ENCODE data around the gene C11orf97. TPM values are rescaled to one million over a fixed set of nuclear protein-coding genes. Genes with fewer than 3 reads are reported as not detected.

C11orf97 gene
- total and polyA plus RNA-seq, 9 of the 15 experiments (the other 6 are each of a cell fraction or from before 2014, with no cell fraction given): not detected

DNA sequence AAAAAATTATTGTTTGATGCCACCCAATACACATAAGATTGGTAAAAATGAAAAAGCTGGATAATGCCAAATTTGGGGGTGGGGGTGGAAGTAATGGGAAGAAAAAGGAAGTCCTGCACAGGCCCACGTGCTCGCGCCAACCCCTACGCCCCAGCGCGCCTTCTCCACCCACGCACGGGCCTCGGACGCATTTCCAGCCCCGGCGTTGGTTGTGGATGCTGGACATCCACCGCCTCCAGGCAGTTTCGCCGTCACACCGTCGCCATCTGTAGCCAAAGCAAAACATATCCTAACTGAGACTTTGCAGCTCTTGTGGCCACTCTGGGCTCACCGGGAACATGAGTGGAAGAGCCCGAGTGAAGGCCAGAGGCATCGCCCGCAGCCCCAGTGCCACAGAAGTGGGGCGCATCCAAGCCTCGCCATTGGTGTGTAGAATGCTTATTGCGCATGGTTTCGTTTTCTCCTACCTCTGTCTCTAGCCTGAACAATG, 55.0 kb downstream of the C11orf97 start, which contains the start of gene PIWIL4 (continued):
- TF ChIP-seq LEF1 (IDR thresholded peaks at IDR 0.05) (no peak), ZBTB7A (IDR thresholded peaks at IDR 0.05; ENCODE audit: borderline replicate concordance, control insufficient read depth, low read depth, low read length) (no peak), UBTF (IDR thresholded peaks at IDR 0.05; ENCODE audit: borderline replicate concordance in 1 of 2, low read depth in 2 of 2, low read length in 2 of 2) (no peak), TRIM24 (IDR thresholded peaks at IDR 0.05) (0 out of 4 replicates have a peak, but pooled peaks of 1 of the 2 experiments have one; percentile 23), TGIF2 (CRISPR knock-in tag; IDR thresholded peaks at IDR 0.05) (no peak), XRCC4 (IDR thresholded peaks at IDR 0.05; ENCODE audit: extremely low read depth, insufficient read depth, insufficient read length) (no peak), ELF4 (CRISPR knock-in tag; IDR thresholded peaks at IDR 0.05) (no peak), PCBP2 (IDR thresholded peaks at IDR 0.05; ENCODE audit: low read depth, low read length, poor library complexity, severe bottlenecking) (no peak), ZFPM2 (CRISPR knock-in tag; IDR thresholded peaks at IDR 0.05) (no peak), ZNF224 (CRISPR knock-in tag; IDR thresholded peaks at IDR 0.05) (no peak), ZKSCAN1 (IDR thresholded peaks at IDR 0.05; ENCODE audit: low read depth, low read length) (no peak), NCOR1 (IDR thresholded peaks at IDR 0.05) (no peak), IRF9 (tag; IDR thresholded peaks at IDR 0.05) (no peak), ATF7 (IDR thresholded peaks at IDR 0.05) (peak; percentile 23; the same call in 1 of the 2 replicates), MTA1 (IDR thresholded peaks at IDR 0.05; ENCODE audit: borderline replicate concordance) (0 out of 2 replicates have a peak, but pooled peaks have one; percentile 46), SAFB (IDR thresholded peaks at IDR 0.05; ENCODE audit: borderline replicate concordance, low read depth, low read length) (no peak)
- TF ChIP-seq, protein P1, sequence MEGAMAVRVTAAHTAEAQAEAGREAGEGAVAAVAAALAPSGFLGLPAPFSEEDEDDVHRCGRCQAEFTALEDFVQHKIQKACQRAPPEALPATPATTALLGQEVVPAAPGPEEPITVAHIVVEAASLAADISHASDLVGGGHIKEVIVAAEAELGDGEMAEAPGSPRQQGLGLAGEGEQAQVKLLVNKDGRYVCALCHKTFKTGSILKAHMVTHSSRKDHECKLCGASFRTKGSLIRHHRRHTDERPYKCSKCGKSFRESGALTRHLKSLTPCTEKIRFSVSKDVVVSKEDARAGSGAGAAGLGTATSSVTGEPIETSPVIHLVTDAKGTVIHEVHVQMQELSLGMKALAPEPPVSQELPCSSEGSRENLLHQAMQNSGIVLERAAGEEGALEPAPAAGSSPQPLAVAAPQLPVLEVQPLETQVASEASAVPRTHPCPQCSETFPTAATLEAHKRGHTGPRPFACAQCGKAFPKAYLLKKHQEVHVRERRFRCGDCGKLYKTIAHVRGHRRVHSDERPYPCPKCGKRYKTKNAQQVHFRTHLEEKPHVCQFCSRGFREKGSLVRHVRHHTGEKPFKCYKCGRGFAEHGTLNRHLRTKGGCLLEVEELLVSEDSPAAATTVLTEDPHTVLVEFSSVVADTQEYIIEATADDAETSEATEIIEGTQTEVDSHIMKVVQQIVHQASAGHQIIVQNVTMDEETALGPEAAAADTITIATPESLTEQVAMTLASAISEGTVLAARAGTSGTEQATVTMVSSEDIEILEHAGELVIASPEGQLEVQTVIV (CRISPR knock-in tag; IDR thresholded peaks at IDR 0.05; ENCODE audit: borderline replicate concordance): no peak
- TF ChIP-seq, protein P2, sequence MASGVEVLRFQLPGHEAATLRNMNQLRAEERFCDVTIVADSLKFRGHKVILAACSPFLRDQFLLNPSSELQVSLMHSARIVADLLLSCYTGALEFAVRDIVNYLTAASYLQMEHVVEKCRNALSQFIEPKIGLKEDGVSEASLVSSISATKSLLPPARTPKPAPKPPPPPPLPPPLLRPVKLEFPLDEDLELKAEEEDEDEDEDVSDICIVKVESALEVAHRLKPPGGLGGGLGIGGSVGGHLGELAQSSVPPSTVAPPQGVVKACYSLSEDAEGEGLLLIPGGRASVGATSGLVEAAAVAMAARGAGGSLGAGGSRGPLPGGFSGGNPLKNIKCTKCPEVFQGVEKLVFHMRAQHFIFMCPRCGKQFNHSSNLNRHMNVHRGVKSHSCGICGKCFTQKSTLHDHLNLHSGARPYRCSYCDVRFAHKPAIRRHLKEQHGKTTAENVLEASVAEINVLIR (CRISPR knock-in tag; IDR thresholded peaks at IDR 0.05): no peak
- TF ChIP-seq, protein P3, sequence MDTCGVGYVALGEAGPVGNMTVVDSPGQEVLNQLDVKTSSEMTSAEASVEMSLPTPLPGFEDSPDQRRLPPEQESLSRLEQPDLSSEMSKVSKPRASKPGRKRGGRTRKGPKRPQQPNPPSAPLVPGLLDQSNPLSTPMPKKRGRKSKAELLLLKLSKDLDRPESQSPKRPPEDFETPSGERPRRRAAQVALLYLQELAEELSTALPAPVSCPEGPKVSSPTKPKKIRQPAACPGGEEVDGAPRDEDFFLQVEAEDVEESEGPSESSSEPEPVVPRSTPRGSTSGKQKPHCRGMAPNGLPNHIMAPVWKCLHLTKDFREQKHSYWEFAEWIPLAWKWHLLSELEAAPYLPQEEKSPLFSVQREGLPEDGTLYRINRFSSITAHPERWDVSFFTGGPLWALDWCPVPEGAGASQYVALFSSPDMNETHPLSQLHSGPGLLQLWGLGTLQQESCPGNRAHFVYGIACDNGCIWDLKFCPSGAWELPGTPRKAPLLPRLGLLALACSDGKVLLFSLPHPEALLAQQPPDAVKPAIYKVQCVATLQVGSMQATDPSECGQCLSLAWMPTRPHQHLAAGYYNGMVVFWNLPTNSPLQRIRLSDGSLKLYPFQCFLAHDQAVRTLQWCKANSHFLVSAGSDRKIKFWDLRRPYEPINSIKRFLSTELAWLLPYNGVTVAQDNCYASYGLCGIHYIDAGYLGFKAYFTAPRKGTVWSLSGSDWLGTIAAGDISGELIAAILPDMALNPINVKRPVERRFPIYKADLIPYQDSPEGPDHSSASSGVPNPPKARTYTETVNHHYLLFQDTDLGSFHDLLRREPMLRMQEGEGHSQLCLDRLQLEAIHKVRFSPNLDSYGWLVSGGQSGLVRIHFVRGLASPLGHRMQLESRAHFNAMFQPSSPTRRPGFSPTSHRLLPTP (IDR thresholded peaks at IDR 0.05; ENCODE audit: borderline replicate concordance, extremely low read depth, insufficient read length): no peak
